HCT116 (cell line): ENCODE measurements around the gene OR10X1.

Source experiments
- POLR2A ChIP-seq: IDR thresholded peaks from 2 replicates; pipeline ENCODE4 v1.7.0; 2011; ENCODE audit warnings: borderline replicate concordance; ENCODE audit not compliant: insufficient read depth, insufficient read length; ENCODE audit errors: extremely low read depth
- SP1 ChIP-seq: IDR thresholded peaks from 2 replicates; pipeline ENCODE4 v1.6.1; 2012; ENCODE audit warnings: low read depth
- ZNF274 ChIP-seq: fragments of 200-500 bp; sonication (Bioruptor generic); IDR thresholded peaks from 2 replicates; pipeline ENCODE4 v1.6.1; 2014; ENCODE audit warnings: mild to moderate bottlenecking, low read depth, low read length, inconsistent platforms
- TF ChIP-seq, protein P1 (sequence below), 3 experiments: fragments of 200-600 bp in 1 of 3; sonication (generic) in 1 of 3; IDR thresholded peaks in 2 of 3; conservative IDR thresholded peaks in 1 of 3; 2 replicates each; pipeline ENCODE4 v1.5.1; 2012 to 2017; ENCODE audit warnings: low read depth in 2 of 3, low read length in 2 of 3, antibody characterized with exemption in 1 of 3, borderline replicate concordance in 1 of 3, control low read depth in 1 of 3, mild to moderate bottlenecking in 1 of 3, mixed read lengths in 1 of 3, mixed run types in 1 of 3, moderate library complexity in 1 of 3; ENCODE audit not compliant: insufficient read depth in 1 of 3
- TF ChIP-seq, protein P2 (sequence below): IDR thresholded peaks from 2 replicates; pipeline ENCODE4 v1.6.1; 2011; ENCODE audit warnings: mild to moderate bottlenecking, low read length, moderate library complexity; ENCODE audit not compliant: insufficient replicate concordance; ENCODE audit errors: extremely low read depth
- TF ChIP-seq, protein P3 (sequence below): IDR thresholded peaks from 2 replicates; pipeline ENCODE4 v1.6.1; 2012; ENCODE audit warnings: low read depth

DNA sequence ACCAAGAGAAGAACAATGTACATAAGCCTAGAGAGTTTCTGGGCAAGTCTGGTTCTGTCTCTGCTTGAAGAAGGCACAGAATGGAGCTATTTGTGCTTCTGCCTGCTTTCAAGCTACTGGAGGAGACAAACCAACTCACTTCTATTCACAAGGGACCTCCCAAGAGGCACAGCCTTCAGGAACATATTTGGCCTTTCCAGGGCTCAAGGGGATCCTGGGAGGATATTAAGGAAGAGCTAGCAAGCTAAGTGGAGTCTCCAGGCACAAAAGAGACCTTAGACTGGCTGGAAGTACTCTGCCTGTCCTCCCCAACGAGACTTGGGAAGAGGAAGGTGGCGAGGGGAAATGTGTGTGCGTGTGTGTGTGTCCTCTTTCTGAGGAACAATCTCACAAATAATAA is 25.3 kb downstream of the OR10X1 start, which contains the start of gene OR6Y1:
- TF ChIP-seq POLR2A, result no peak
- TF ChIP-seq, protein P1, sequence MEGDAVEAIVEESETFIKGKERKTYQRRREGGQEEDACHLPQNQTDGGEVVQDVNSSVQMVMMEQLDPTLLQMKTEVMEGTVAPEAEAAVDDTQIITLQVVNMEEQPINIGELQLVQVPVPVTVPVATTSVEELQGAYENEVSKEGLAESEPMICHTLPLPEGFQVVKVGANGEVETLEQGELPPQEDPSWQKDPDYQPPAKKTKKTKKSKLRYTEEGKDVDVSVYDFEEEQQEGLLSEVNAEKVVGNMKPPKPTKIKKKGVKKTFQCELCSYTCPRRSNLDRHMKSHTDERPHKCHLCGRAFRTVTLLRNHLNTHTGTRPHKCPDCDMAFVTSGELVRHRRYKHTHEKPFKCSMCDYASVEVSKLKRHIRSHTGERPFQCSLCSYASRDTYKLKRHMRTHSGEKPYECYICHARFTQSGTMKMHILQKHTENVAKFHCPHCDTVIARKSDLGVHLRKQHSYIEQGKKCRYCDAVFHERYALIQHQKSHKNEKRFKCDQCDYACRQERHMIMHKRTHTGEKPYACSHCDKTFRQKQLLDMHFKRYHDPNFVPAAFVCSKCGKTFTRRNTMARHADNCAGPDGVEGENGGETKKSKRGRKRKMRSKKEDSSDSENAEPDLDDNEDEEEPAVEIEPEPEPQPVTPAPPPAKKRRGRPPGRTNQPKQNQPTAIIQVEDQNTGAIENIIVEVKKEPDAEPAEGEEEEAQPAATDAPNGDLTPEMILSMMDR (IDR thresholded peaks at IDR 0.05 in 2 of 3, conservative IDR thresholded peaks at IDR 0.05 in 1 of 3; ENCODE audit: borderline replicate concordance in 1 of 3, insufficient read depth in 1 of 3, low read depth in 2 of 3, low read length in 2 of 3), result no peak
- TF ChIP-seq SP1, result no peak
- TF ChIP-seq, protein P2, sequence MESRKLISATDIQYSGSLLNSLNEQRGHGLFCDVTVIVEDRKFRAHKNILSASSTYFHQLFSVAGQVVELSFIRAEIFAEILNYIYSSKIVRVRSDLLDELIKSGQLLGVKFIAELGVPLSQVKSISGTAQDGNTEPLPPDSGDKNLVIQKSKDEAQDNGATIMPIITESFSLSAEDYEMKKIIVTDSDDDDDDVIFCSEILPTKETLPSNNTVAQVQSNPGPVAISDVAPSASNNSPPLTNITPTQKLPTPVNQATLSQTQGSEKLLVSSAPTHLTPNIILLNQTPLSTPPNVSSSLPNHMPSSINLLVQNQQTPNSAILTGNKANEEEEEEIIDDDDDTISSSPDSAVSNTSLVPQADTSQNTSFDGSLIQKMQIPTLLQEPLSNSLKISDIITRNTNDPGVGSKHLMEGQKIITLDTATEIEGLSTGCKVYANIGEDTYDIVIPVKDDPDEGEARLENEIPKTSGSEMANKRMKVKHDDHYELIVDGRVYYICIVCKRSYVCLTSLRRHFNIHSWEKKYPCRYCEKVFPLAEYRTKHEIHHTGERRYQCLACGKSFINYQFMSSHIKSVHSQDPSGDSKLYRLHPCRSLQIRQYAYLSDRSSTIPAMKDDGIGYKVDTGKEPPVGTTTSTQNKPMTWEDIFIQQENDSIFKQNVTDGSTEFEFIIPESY, result no peak
- TF ChIP-seq ZNF274, result no peak
- TF ChIP-seq, protein P3, sequence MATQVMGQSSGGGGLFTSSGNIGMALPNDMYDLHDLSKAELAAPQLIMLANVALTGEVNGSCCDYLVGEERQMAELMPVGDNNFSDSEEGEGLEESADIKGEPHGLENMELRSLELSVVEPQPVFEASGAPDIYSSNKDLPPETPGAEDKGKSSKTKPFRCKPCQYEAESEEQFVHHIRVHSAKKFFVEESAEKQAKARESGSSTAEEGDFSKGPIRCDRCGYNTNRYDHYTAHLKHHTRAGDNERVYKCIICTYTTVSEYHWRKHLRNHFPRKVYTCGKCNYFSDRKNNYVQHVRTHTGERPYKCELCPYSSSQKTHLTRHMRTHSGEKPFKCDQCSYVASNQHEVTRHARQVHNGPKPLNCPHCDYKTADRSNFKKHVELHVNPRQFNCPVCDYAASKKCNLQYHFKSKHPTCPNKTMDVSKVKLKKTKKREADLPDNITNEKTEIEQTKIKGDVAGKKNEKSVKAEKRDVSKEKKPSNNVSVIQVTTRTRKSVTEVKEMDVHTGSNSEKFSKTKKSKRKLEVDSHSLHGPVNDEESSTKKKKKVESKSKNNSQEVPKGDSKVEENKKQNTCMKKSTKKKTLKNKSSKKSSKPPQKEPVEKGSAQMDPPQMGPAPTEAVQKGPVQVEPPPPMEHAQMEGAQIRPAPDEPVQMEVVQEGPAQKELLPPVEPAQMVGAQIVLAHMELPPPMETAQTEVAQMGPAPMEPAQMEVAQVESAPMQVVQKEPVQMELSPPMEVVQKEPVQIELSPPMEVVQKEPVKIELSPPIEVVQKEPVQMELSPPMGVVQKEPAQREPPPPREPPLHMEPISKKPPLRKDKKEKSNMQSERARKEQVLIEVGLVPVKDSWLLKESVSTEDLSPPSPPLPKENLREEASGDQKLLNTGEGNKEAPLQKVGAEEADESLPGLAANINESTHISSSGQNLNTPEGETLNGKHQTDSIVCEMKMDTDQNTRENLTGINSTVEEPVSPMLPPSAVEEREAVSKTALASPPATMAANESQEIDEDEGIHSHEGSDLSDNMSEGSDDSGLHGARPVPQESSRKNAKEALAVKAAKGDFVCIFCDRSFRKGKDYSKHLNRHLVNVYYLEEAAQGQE, result no peak
